PC-9 (cell line): ENCODE measurements around the gene TMEM89.

Experiments used
- EZH2 ChIP-seq: fragments of 200-600 bp; sonication (generic); IDR thresholded peaks from 2 replicates; pipeline ENCODE4 v1.8.0; 2017; ENCODE audit warnings: antibody characterized with exemption, low read depth
- TF ChIP-seq, protein P1 (sequence below): fragments of 200-600 bp; sonication (generic); conservative IDR thresholded peaks from 2 replicates; pipeline ENCODE4 v1.6.1; 2017; ENCODE audit warnings: mixed run types, antibody characterized with exemption, mild to moderate bottlenecking, moderate library complexity

DNA sequence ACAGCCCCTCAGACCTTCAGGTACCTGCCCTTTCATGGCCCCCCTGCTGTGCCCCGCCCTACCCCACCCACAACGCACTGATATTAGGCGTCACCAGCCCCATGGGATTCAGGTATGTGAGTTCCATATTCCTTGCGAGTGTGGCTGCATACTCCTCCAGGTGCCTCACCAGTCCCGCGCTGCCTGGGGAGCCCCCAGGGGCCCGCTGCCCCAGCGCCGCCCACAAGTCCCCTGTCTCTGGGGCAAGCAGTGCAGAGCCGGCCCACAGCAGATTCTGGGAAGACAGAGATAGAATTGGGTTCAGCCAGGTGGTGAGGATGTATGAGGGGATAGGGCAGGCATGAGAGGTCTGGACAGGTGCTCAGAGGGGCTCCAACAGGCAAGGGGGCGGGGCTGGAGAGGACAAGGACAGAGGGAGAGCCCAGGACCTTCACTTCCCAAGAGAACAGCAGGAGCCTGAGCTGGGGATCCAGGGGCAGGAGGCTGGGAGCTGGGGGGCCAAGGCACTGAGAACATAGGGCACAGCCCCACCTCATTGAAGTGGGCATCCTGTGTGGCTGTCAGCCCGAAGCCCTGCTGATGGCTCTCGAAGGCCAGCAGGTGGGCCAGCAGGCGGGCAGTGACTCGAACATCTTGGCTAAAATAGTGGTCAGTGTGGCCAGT lies 26.8 kb upstream of the TMEM89 start:
- no peak for TF ChIP-seq EZH2
- TF ChIP-seq, protein P1, sequence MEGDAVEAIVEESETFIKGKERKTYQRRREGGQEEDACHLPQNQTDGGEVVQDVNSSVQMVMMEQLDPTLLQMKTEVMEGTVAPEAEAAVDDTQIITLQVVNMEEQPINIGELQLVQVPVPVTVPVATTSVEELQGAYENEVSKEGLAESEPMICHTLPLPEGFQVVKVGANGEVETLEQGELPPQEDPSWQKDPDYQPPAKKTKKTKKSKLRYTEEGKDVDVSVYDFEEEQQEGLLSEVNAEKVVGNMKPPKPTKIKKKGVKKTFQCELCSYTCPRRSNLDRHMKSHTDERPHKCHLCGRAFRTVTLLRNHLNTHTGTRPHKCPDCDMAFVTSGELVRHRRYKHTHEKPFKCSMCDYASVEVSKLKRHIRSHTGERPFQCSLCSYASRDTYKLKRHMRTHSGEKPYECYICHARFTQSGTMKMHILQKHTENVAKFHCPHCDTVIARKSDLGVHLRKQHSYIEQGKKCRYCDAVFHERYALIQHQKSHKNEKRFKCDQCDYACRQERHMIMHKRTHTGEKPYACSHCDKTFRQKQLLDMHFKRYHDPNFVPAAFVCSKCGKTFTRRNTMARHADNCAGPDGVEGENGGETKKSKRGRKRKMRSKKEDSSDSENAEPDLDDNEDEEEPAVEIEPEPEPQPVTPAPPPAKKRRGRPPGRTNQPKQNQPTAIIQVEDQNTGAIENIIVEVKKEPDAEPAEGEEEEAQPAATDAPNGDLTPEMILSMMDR: no peak
